Measurements from ENCODE around the gene COX7A2L.

- TF ChIP-seq CTCF (IDR thresholded peaks at IDR 0.05; ENCODE audit: low read length), result no peak
- TF ChIP-seq EZH2 (IDR thresholded peaks at IDR 0.05; ENCODE audit: borderline replicate concordance, low read length), result no peak
These were observed 36.8 kb downstream of the COX7A2L start for GRCh38 chr2:42324244-42324643.
